ENCODE data around the gene ABHD16B.

Gene ABHD16B

GRCh38 chr20:63882257-63883200 is 21.2 kb downstream of the ABHD16B start:
- no peak for DNase-seq (ENCODE audit: extremely low spot score)
- TF ChIP-seq L3MBTL2 (conservative IDR thresholded peaks at IDR 0.05) (no peak), FOXA1 (IDR thresholded peaks at IDR 0.05) (no peak), SUZ12 (IDR thresholded peaks at IDR 0.05) (no peak), FOXM1 (IDR thresholded peaks at IDR 0.05; ENCODE audit: borderline replicate concordance) (no peak), SP1 (IDR thresholded peaks at IDR 0.05) (no peak)
- ChIA-PET POLR2A (interaction anchor here (1.4 to 1.7 kb wide), 2 partner anchors 17 to 18 kb away, joined by 4 to 10 read pairs; partner anchors contain the start of gene TPD52L2), CTCF (interaction anchor here (0.9 kb wide), 1 partner anchor 18 kb away, joined by 3 read pairs; no protein-coding TSS in a partner anchor)

GRCh38 chr20:63883201-63883593 is 21.9 kb downstream of the ABHD16B start:
- POLR2A ChIA-PET = interaction anchor here (1.7 kb wide), 1 partner anchor 18 kb away, joined by 4 read pairs; the partner anchor contains the start of gene TPD52L2
- TF ChIP-seq SP1 (IDR thresholded peaks at IDR 0.05) (no peak), NFRKB (IDR thresholded peaks at IDR 0.05) (no peak), FOXA1 (IDR thresholded peaks at IDR 0.05) (no peak), FOXK2 (IDR thresholded peaks at IDR 0.05) (no peak), SUZ12 (IDR thresholded peaks at IDR 0.05) (no peak), LEF1 (IDR thresholded peaks at IDR 0.05; ENCODE audit: borderline replicate concordance) (no peak), ARNT (IDR thresholded peaks at IDR 0.05) (no peak), CTBP1 (IDR thresholded peaks at IDR 0.05; ENCODE audit: borderline replicate concordance) (no peak), ELF4 (IDR thresholded peaks at IDR 0.05) (no peak), PKNOX1 (IDR thresholded peaks at IDR 0.05) (no peak), ZNF384 (IDR thresholded peaks at IDR 0.05) (no peak), BHLHE40 (IDR thresholded peaks at IDR 0.05; ENCODE audit: borderline replicate concordance) (no peak), L3MBTL2 (conservative IDR thresholded peaks at IDR 0.05) (no peak), HDGF (IDR thresholded peaks at IDR 0.05; ENCODE audit: borderline replicate concordance) (no peak), FOXM1 (IDR thresholded peaks at IDR 0.05; ENCODE audit: borderline replicate concordance) (no peak), TARDBP (IDR thresholded peaks at IDR 0.05) (no peak)
- no peak for DNase-seq (ENCODE audit: extremely low spot score)
- CTCF ChIA-PET = no interaction called here

- no peak for DNase-seq (ENCODE audit: extremely low spot score)
- no peak for TF ChIP-seq LEF1 (IDR thresholded peaks at IDR 0.05; ENCODE audit: borderline replicate concordance)
- no peak for TF ChIP-seq PKNOX1 (IDR thresholded peaks at IDR 0.05)
- no peak for TF ChIP-seq SUZ12 (IDR thresholded peaks at IDR 0.05)
- TF ChIP-seq HDGF (IDR thresholded peaks at IDR 0.05; ENCODE audit: borderline replicate concordance) = no peak
- TF ChIP-seq NFRKB (IDR thresholded peaks at IDR 0.05) = no peak
- no peak for TF ChIP-seq ZNF384 (IDR thresholded peaks at IDR 0.05)
- no peak for TF ChIP-seq FOXK2 (IDR thresholded peaks at IDR 0.05)
- no peak for TF ChIP-seq BHLHE40 (IDR thresholded peaks at IDR 0.05; ENCODE audit: borderline replicate concordance)
- no peak for TF ChIP-seq FOXA1 (IDR thresholded peaks at IDR 0.05)
- no peak for TF ChIP-seq L3MBTL2 (conservative IDR thresholded peaks at IDR 0.05)
- no peak for TF ChIP-seq ARNT (IDR thresholded peaks at IDR 0.05)
- no peak for TF ChIP-seq SP1 (IDR thresholded peaks at IDR 0.05)
- TF ChIP-seq FOXM1 (IDR thresholded peaks at IDR 0.05; ENCODE audit: borderline replicate concordance) = no peak
- no peak for TF ChIP-seq TARDBP (IDR thresholded peaks at IDR 0.05)
- no peak for TF ChIP-seq CTBP1 (IDR thresholded peaks at IDR 0.05; ENCODE audit: borderline replicate concordance)
- CTCF ChIA-PET = no interaction called here
- POLR2A ChIA-PET = interaction anchor here (1.7 kb wide), 1 partner anchor 20 kb away, joined by 4 read pairs; the partner anchor contains the start of gene TPD52L2
These were observed 23.4 kb downstream of the ABHD16B start for GRCh38 chr20:63884506-63885263.

GRCh38 chr20:63885264-63886053 is 24.2 kb downstream of the ABHD16B start:
- DNase-seq (ENCODE audit: extremely low spot score) = no peak
- TF ChIP-seq SP1 (IDR thresholded peaks at IDR 0.05) (no peak), NFRKB (IDR thresholded peaks at IDR 0.05) (no peak), FOXM1 (IDR thresholded peaks at IDR 0.05; ENCODE audit: borderline replicate concordance) (no peak)
- POLR2A ChIA-PET = no interaction called here
- CTCF ChIA-PET = no interaction called here

- no peak for DNase-seq (ENCODE audit: extremely low spot score)
- CTCF ChIA-PET = no interaction called here
- POLR2A ChIA-PET = interaction anchor here (1.0 kb wide), 1 partner anchor 21 kb away, joined by 3 read pairs; the partner anchor contains the start of gene TPD52L2
- TF ChIP-seq SUZ12 (IDR thresholded peaks at IDR 0.05) (no peak), SP1 (IDR thresholded peaks at IDR 0.05) (no peak), TARDBP (IDR thresholded peaks at IDR 0.05) (no peak), CTBP1 (IDR thresholded peaks at IDR 0.05; ENCODE audit: borderline replicate concordance) (no peak), FOXK2 (IDR thresholded peaks at IDR 0.05) (no peak), ARNT (IDR thresholded peaks at IDR 0.05) (no peak), LEF1 (IDR thresholded peaks at IDR 0.05; ENCODE audit: borderline replicate concordance) (no peak), FOXM1 (IDR thresholded peaks at IDR 0.05; ENCODE audit: borderline replicate concordance) (no peak), L3MBTL2 (conservative IDR thresholded peaks at IDR 0.05) (no peak), ELF4 (IDR thresholded peaks at IDR 0.05) (no peak), HDGF (IDR thresholded peaks at IDR 0.05; ENCODE audit: borderline replicate concordance) (no peak), NFRKB (IDR thresholded peaks at IDR 0.05) (no peak), ZNF384 (IDR thresholded peaks at IDR 0.05) (no peak)
These were observed 24.7 kb downstream of the ABHD16B start for GRCh38 chr20:63886054-63886419.
